Measurements from ENCODE around the gene ADA.

Gene ADA

DNA sequence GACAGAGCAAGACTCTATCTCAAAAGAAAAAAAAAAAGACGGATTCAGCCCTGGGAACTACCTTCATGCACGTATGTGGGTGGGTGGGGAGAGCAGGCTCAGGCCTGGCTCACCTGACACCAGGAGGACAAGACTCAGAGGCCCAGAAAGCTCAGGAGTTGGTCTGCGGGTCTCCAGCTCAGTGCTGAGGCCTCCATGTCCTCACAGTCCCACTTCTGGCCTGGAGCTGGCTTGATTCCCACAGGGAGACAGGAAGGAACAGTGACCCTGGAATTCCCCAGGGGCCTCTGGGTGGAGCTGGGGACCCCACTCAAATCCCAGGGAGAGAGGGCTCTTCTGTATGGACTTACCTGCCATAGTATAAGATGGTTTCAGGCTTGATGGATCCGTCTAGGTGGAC is 15.6 kb downstream of the ADA start:
- no peaks in the 10 kb centered on the region for H3K27me3 ChIP-seq (ENCODE audit: control insufficient read depth, insufficient read depth, low read length)
- H3K9me3 ChIP-seq (ENCODE audit: control insufficient read depth, insufficient read depth, low read length) = no peaks in the 10 kb centered on the region
- no peak overlapping the region for H3K4me3 ChIP-seq (ENCODE audit: low read length)
- no peak overlapping the region for H3K27ac ChIP-seq (ENCODE audit: low read length)
- WGBS (ENCODE audit: insufficient coverage, insufficient read length) = no CpG with 5 or more reads among the region's 4 CpGs
- no peak for DNase-seq (ENCODE audit: low read depth, low spot score)
- H3K4me1 ChIP-seq (ENCODE audit: control insufficient read depth, insufficient read depth, low read length) = no peaks in the 10 kb centered on the region
- no peaks in the 10 kb centered on the region for H3K36me3 ChIP-seq (ENCODE audit: control insufficient read depth, insufficient read depth, low read length)

DNA sequence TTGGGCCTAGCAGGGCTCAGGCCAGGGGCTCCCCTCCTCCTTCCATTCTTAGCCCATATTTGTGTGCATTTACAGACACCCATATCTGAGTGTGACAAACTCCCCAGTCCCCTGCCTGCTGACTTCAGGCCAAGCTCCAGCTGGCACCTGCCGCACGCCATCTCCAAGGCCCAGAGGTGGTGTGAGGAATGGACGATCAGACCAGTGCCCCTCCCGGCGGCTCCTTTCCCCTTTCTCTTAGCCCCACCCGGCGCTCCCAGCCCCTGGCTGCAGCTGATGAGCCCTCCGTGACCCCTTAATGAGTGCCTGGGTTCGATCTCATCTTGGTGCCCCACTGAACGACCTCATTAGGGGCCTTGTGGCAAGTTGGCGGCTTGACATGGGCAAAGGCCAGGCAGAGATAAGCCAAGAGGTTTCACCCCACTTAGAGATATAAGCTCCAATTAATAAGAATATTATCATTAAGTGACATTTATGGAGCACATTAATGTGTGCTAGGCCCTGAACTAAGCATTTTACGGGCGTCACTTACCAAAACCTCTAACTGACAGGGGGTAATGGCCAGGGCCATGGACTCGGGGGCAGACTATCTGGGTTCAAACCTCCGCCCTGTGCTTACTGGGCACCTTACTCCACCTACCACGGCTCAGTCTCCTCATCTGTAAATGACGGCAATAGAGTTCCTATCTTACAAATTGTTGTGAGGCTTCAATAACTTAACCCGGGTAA is 17.5 kb downstream of the ADA start:
- no peaks in the 10 kb centered on the region for H3K36me3 ChIP-seq (ENCODE audit: control insufficient read depth, insufficient read depth, low read length)
- H3K4me3 ChIP-seq (ENCODE audit: low read length) = no peak overlapping the region
- DNase-seq (ENCODE audit: low read depth, low spot score) = no peak
- no CpG with 5 or more reads among the region's 18 CpGs for WGBS (ENCODE audit: insufficient coverage, insufficient read length)
- no peaks in the 10 kb centered on the region for H3K4me1 ChIP-seq (ENCODE audit: control insufficient read depth, insufficient read depth, low read length)
- no peaks in the 10 kb centered on the region for H3K27me3 ChIP-seq (ENCODE audit: control insufficient read depth, insufficient read depth, low read length)
- no peak overlapping the region for H3K27ac ChIP-seq (ENCODE audit: low read length)
- H3K9me3 ChIP-seq (ENCODE audit: control insufficient read depth, insufficient read depth, low read length) = no peaks in the 10 kb centered on the region

DNA sequence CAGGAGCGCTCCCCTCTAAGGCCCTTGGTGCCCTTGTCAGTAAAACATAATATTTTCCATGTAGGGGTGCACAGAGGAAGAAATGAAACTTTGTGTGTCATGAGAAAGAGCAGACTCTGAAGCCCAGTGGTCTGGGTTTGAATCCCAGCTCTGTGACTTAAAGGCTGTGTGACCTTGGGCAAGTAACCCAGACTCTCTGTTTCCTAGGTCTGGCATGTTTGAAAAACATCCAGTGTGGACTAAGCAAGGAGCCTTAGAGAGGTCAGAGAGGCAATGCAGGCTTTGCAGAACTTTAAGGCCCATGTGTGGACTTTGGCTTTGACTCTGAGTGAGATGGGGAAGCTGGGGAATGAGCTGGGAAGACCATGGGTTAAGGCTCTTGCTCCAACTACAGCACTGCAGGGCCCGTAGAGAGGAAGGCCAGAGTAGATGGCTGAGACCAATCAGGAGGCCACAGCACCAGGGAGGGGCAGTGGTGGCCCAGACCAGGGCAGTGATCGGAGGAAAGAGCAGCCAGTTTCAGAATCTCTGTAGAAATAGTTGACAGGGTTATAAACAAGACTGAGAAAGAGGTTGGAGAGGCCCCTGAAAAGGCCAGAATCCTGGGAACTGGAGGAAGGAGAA is 18.2 kb downstream of the ADA start:
- Histone ChIP-seq H3K4me1 (ENCODE audit: control insufficient read depth, insufficient read depth, low read length) (no peaks in the 10 kb centered on the region), H3K36me3 (ENCODE audit: control insufficient read depth, insufficient read depth, low read length) (no peaks in the 10 kb centered on the region), H3K9me3 (ENCODE audit: control insufficient read depth, insufficient read depth, low read length) (no peaks in the 10 kb centered on the region), H3K4me3 (ENCODE audit: low read length) (no peak overlapping the region), H3K27ac (ENCODE audit: low read length) (no peak overlapping the region), H3K27me3 (ENCODE audit: control insufficient read depth, insufficient read depth, low read length) (no peaks in the 10 kb centered on the region)
- DNase-seq (ENCODE audit: low read depth, low spot score) = no peak
- no CpG with 5 or more reads among the region's 3 CpGs for WGBS (ENCODE audit: insufficient coverage, insufficient read length)

DNA sequence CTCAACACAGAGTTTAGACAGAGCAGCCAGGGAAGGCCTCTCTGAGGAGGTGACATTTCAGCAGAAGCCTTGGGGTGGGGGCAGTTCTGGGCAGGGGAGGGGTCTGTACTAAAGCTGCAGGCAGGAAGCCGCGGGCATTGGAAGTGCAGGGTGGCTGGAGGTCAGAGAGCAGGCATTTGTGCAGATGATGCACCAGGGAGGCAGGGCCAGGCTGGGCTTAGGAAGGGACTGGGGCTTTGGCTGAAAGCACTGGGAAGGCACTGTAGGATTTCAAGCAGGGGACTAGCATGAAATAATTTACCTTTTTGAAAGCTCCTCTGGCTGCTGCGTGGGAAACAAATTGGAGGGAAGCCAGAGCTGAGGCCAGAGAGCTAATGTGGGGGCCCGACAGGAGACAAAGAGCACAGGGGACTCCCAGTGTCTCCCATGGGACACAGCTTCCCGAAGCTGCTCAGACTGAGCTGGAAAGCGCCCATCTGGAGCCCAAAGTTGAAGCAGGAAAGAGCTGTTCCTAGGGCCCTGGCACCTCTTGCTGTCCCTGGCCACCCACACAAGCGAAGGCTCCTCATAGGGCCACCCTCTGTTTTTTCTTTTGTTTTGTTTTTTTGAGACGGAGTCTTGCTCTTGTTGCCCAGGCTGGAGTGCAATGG is 19.3 kb downstream of the ADA start:
- no peak overlapping the region for H3K4me3 ChIP-seq (ENCODE audit: low read length)
- H3K36me3 ChIP-seq (ENCODE audit: control insufficient read depth, insufficient read depth, low read length) = no peaks in the 10 kb centered on the region
- DNase-seq (ENCODE audit: low read depth, low spot score) = no peak
- no peaks in the 10 kb centered on the region for H3K9me3 ChIP-seq (ENCODE audit: control insufficient read depth, insufficient read depth, low read length)
- H3K4me1 ChIP-seq (ENCODE audit: control insufficient read depth, insufficient read depth, low read length) = no peaks in the 10 kb centered on the region
- H3K27me3 ChIP-seq (ENCODE audit: control insufficient read depth, insufficient read depth, low read length) = no peaks in the 10 kb centered on the region
- WGBS (ENCODE audit: insufficient coverage, insufficient read length) = no CpG with 5 or more reads among the region's 8 CpGs
- H3K27ac ChIP-seq (ENCODE audit: low read length) = no peak overlapping the region

DNA sequence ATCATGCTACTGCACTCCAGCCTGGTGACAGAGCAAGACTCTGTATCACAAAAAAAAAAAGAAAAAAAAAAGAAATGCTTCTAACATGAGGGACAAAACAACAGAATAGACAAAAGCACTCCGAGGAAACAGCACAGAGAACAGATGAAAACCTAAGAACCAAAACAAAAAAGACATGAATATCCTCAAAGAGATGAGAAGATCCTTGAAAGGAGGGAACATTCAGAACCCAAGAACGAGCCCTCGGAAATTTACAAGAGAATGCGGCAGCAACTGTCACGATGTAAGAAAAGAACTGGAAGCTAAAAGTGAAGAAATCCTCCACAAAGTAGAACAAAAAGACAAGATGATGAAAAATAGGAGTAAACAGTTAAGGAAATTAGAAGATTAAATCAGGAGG is 21.2 kb downstream of the ADA start:
- Histone ChIP-seq H3K27ac (ENCODE audit: low read length) (no peak overlapping the region), H3K4me3 (ENCODE audit: low read length) (no peak overlapping the region), H3K36me3 (ENCODE audit: control insufficient read depth, insufficient read depth, low read length) (no peaks in the 10 kb centered on the region; the same call in 1 of the 2 replicates), H3K4me1 (ENCODE audit: control insufficient read depth, insufficient read depth, low read length) (no peaks in the 10 kb centered on the region), H3K27me3 (ENCODE audit: control insufficient read depth, insufficient read depth, low read length) (no peaks in the 10 kb centered on the region), H3K9me3 (ENCODE audit: control insufficient read depth, insufficient read depth, low read length) (no peaks in the 10 kb centered on the region)
- no peak for DNase-seq (ENCODE audit: low read depth, low spot score)
- WGBS (ENCODE audit: insufficient coverage, insufficient read length) = no CpG with 5 or more reads among the region's 5 CpGs

DNA sequence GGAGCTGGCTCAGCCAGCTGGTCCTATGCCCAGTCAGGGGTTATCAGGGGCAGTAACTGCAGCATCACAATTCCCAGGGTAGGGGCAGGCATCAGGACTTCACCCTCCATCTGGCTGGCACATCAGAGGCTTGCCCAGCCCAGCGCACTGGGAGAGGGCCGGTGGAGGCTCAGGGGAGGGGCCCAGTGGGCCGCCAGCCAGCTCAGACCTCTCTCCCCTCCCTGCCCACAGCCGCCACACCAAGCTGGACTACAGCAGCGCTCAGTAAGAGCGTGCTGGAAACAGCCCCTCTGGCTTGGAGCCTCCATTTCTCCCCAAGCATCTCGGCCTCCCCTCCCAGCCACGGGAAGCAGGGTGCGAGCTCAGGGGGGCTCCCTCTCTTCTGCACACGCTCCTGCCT is 22.0 kb downstream of the ADA start:
- H3K4me1 ChIP-seq (ENCODE audit: control insufficient read depth, insufficient read depth, low read length) = no peaks in the 10 kb centered on the region
- no peaks in the 10 kb centered on the region for H3K27me3 ChIP-seq (ENCODE audit: control insufficient read depth, insufficient read depth, low read length)
- H3K9me3 ChIP-seq (ENCODE audit: control insufficient read depth, insufficient read depth, low read length) = no peaks in the 10 kb centered on the region
- DNase-seq (ENCODE audit: low read depth, low spot score) = no peak
- H3K27ac ChIP-seq (ENCODE audit: low read length) = no peak overlapping the region
- H3K4me3 ChIP-seq (ENCODE audit: low read length) = no peak overlapping the region
- WGBS (ENCODE audit: insufficient coverage, insufficient read length) = no CpG with 5 or more reads among the region's 10 CpGs
- no peaks in the 10 kb centered on the region; the same call in 1 of the 2 replicates for H3K36me3 ChIP-seq (ENCODE audit: control insufficient read depth, insufficient read depth, low read length)

DNA sequence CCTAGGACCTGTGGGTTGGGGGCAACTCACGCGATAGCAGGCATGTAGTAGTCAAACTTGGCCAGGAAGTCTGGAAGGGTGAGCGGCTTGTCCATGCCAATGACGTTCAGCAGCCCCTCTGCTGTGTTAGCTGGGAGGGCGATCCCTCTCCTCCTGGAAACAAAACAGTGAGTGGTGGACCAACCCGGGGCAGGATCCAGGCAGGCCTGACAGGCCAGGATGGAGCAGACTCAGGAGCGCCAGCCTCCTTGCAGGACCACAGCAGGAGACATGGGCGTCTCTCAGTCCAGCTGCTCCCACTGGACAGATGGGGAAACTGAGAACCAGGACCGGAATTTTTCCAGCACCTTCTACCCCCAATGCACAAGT is 22.5 kb downstream of the ADA start:
- H3K36me3 ChIP-seq (ENCODE audit: control insufficient read depth, insufficient read depth, low read length) = no peaks in the 10 kb centered on the region; the same call in 1 of the 2 replicates
- no peak for DNase-seq (ENCODE audit: low read depth, low spot score)
- no peak overlapping the region for H3K27ac ChIP-seq (ENCODE audit: low read length)
- no CpG with 5 or more reads among the region's 9 CpGs for WGBS (ENCODE audit: insufficient coverage, insufficient read length)
- H3K9me3 ChIP-seq (ENCODE audit: control insufficient read depth, insufficient read depth, low read length) = no peaks in the 10 kb centered on the region
- no peaks in the 10 kb centered on the region for H3K27me3 ChIP-seq (ENCODE audit: control insufficient read depth, insufficient read depth, low read length)
- H3K4me3 ChIP-seq (ENCODE audit: low read length) = no peak overlapping the region
- no peaks in the 10 kb centered on the region for H3K4me1 ChIP-seq (ENCODE audit: control insufficient read depth, insufficient read depth, low read length)

DNA sequence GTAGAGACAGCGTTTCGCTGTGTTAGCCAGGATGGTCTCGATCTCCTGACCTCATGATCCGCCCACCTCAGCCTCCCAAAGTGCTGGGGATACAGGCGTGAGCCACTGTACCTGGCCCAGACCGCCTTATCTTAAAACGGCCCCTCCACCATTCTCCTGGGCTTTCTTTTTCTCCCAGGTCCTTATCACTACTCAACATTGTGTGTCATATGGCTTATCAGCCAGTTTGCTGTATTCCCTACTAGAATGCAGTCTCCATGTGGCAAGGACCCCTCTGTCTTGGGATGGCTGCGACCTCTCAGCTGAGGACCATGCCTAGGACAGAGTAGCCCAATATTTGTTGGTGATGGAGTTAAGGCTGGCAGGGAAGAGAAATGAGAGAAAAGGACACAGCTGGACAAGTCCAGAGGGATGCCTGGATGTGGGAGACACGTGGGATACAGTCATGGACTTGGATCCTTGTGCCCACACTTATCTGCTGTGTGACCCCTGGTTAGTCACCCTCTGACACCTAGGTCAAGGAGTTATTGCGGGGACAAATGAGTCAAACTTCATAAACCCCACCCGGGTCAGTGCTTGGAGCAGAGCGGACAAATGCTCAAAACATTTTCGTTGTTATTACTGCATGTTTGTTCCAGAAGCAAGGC is 24.0 kb downstream of the ADA start:
- Histone ChIP-seq H3K9me3 (ENCODE audit: control insufficient read depth, insufficient read depth, low read length) (no peaks in the 10 kb centered on the region), H3K36me3 (ENCODE audit: control insufficient read depth, insufficient read depth, low read length) (no peaks in the 10 kb centered on the region; the same call in 1 of the 2 replicates), H3K4me3 (ENCODE audit: low read length) (no peak overlapping the region), H3K27ac (ENCODE audit: low read length) (no peak overlapping the region), H3K27me3 (ENCODE audit: control insufficient read depth, insufficient read depth, low read length) (no peaks in the 10 kb centered on the region), H3K4me1 (ENCODE audit: control insufficient read depth, insufficient read depth, low read length) (no peaks in the 10 kb centered on the region)
- WGBS (ENCODE audit: insufficient coverage, insufficient read length) = no CpG with 5 or more reads among the region's 13 CpGs
- DNase-seq (ENCODE audit: low read depth, low spot score) = no peak

DNA sequence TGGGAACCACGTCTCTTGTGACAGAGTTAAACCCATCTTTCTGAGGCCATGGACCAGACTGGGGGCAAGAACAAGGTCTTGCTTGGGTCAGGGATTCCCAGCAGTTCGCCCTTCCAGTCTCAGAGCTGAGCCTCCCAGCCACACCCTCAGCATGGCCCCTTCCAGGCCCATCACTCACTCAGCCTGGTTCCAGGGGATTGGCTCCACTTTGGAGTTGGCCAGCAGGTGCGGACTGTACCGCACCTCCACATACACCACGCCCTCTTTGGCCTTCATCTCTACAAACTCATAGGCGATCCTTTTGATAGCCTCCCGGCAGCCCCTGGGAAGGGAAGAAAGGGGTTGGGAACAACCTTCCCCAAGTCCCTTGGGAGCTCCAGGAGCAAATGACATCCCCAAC is 25.2 kb downstream of the ADA start:
- no peak overlapping the region for H3K27ac ChIP-seq (ENCODE audit: low read length)

DNA sequence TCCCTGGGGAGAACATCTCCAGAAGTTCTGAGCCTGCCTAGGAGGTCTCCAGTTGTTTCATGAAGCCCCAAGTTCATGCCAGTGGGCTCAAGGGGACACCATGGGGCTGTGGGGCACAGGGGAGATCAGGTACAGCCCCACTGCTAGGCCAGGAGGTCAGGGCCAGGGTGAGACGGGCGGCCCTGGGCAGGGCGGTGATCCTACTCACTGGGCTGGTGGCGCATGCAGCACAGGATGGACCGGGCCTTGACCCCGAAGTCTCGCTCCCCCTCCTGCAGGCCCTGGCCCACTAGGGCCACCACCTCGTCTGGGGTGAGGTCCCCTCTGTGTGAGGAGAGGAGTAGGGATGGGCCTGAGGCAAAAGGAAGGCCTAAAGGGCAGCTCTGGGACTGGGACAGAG is 26.1 kb downstream of the ADA start:
- H3K4me1 ChIP-seq (ENCODE audit: control insufficient read depth, insufficient read depth, low read length) = no peaks in the 10 kb centered on the region
- no peak overlapping the region for H3K4me3 ChIP-seq (ENCODE audit: low read length)
- no CpG with 5 or more reads among the region's 8 CpGs for WGBS (ENCODE audit: insufficient coverage, insufficient read length)
- no peak for DNase-seq (ENCODE audit: low read depth, low spot score)
- H3K9me3 ChIP-seq (ENCODE audit: control insufficient read depth, insufficient read depth, low read length) = no peaks in the 10 kb centered on the region
- no peaks in the 10 kb centered on the region; the same call in 1 of the 2 replicates for H3K36me3 ChIP-seq (ENCODE audit: control insufficient read depth, insufficient read depth, low read length)
- no peak overlapping the region for H3K27ac ChIP-seq (ENCODE audit: low read length)
- H3K27me3 ChIP-seq (ENCODE audit: control insufficient read depth, insufficient read depth, low read length) = no peaks in the 10 kb centered on the region

More for the DNA sequence above, 25.2 kb downstream of the ADA start:
- no peak for DNase-seq (ENCODE audit: low read depth, low spot score)
- Histone ChIP-seq H3K4me3 (ENCODE audit: low read length) (no peak overlapping the region), H3K4me1 (ENCODE audit: control insufficient read depth, insufficient read depth, low read length) (no peaks in the 10 kb centered on the region), H3K9me3 (ENCODE audit: control insufficient read depth, insufficient read depth, low read length) (no peaks in the 10 kb centered on the region), H3K27me3 (ENCODE audit: control insufficient read depth, insufficient read depth, low read length) (no peaks in the 10 kb centered on the region), H3K36me3 (ENCODE audit: control insufficient read depth, insufficient read depth, low read length) (no peaks in the 10 kb centered on the region; the same call in 1 of the 2 replicates)
- WGBS (ENCODE audit: insufficient coverage, insufficient read length) = no CpG with 5 or more reads among the region's 7 CpGs

Data from iPS DF 6.9 (cell line).